Thyroid gland (tissue), 4 donors: ENCODE results near the gene MRGPRF.

ENCODE experiments used
- POLR2A ChIP-seq, 2 donors: fragments of 450-650 bp; IDR thresholded peaks; one replicate each; pipeline ENCODE4 v1.6.1; 2017; ENCODE audit warnings: antibody characterized with exemption in 2 of 2, mild to moderate bottlenecking in 2 of 2, moderate library complexity in 1 of 2
- TF ChIP-seq, protein P1 (sequence below), 6 experiments: fragments of 200-600 bp in 3 of 6; fragments of 450-650 bp in 3 of 6; sonication (generic) in 3 of 6; IDR thresholded peaks; one replicate each; pipeline ENCODE4 v1.5.1; 2016 to 2019; ENCODE audit warnings: antibody characterized with exemption in 6 of 6, mild to moderate bottlenecking in 2 of 6, inconsistent platforms in 1 of 6, moderate library complexity in 1 of 6

DNA sequence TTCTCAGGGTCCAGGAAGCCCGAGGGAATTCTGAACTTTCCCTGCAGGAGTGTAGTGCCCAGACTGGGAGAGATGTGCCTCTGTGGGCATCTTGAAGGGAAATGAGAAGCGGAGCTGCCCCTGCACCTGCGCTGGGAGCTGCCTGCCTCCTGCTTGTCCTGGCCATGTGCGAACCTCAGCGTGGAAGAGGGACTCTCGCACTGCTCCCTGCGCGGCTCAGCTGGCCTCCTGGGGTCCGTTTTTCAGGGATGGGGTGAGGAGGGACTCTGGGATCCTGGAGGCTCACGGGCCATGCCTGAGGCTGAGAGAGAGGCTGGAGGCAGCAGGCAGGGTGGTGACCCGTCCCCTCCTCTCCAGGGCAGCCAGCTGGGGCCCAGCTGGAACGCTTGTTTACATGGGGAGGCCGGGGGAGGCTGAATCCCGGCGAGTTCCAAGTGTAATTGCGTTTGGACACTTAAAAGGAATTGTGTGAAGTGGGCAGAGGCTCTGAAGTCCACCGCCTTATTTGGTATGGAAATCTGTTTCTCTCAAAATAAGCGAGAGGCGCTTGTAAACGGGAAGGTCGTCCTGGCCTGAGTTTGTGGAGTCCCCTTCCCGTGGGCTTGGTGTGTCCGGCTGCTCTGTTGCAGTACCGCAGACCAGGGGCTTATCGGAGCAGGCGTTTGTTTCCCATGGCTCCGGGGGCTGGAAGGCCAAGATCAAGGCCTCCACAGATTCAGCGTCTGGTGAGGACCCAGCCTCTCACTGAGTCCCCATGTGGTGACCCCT, 1.2 kb upstream of the MRGPRF start:
- TF ChIP-seq, protein P1, sequence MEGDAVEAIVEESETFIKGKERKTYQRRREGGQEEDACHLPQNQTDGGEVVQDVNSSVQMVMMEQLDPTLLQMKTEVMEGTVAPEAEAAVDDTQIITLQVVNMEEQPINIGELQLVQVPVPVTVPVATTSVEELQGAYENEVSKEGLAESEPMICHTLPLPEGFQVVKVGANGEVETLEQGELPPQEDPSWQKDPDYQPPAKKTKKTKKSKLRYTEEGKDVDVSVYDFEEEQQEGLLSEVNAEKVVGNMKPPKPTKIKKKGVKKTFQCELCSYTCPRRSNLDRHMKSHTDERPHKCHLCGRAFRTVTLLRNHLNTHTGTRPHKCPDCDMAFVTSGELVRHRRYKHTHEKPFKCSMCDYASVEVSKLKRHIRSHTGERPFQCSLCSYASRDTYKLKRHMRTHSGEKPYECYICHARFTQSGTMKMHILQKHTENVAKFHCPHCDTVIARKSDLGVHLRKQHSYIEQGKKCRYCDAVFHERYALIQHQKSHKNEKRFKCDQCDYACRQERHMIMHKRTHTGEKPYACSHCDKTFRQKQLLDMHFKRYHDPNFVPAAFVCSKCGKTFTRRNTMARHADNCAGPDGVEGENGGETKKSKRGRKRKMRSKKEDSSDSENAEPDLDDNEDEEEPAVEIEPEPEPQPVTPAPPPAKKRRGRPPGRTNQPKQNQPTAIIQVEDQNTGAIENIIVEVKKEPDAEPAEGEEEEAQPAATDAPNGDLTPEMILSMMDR (IDR thresholded peaks at IDR 0.05) = no peak
- no peak for TF ChIP-seq POLR2A (IDR thresholded peaks at IDR 0.05)
